Endodermal cell (in vitro differentiated cells): ENCODE data around the gene ASIC4. TPM values are rescaled to one million over a fixed set of nuclear protein-coding genes. Genes with fewer than 3 reads are reported as not detected.

Experiments
- DNase-seq: peaks from one replicate; pipeline ENCODE4 v3.0.0-alpha.2; 2017
- H3K27ac ChIP-seq: 2 replicates; pipeline ENCODE4 v1.5.1; 2013; ENCODE audit warnings: mild to moderate bottlenecking, low read depth, low read length, moderate library complexity
- H3K27me3 ChIP-seq: 2 replicates; pipeline ENCODE4 v1.6.1; 2013; ENCODE audit warnings: mild to moderate bottlenecking, low read length, moderate library complexity; ENCODE audit not compliant: insufficient read depth, control insufficient read depth, poor library complexity, severe bottlenecking
- H3K36me3 ChIP-seq: 2 replicates; pipeline ENCODE4 v1.7.0; 2013; ENCODE audit warnings: mild to moderate bottlenecking, low read length, moderate library complexity; ENCODE audit not compliant: control insufficient read depth, insufficient read depth
- H3K4me1 ChIP-seq: one replicate; pipeline ENCODE4 v1.7.0; 2013; ENCODE audit warnings: low read length; ENCODE audit not compliant: control insufficient read depth, insufficient read depth
- H3K4me3 ChIP-seq: 2 replicates; pipeline ENCODE4 v1.5.1; 2013; ENCODE audit warnings: mild to moderate bottlenecking, low read length, moderate library complexity
- H3K9ac ChIP-seq: 2 replicates; pipeline ENCODE4 v1.6.1; 2013; ENCODE audit warnings: mild to moderate bottlenecking, low read length, moderate library complexity; ENCODE audit not compliant: poor library complexity, severe bottlenecking; ENCODE audit errors: extremely low read depth
- H3K9me3 ChIP-seq: 2 replicates; pipeline ENCODE4 v1.6.1; 2013; ENCODE audit warnings: mild to moderate bottlenecking, low read length, moderate library complexity; ENCODE audit not compliant: control insufficient read depth
- H3K27ac Mint-ChIP-seq: 2 replicates; pipeline ENCODE4 v1.8.0; 2020; ENCODE audit warnings: mixed read lengths
- H3K27me3 Mint-ChIP-seq: 2 replicates; pipeline ENCODE4 v1.8.0; 2021; ENCODE audit warnings: mild to moderate bottlenecking, mixed read lengths; ENCODE audit not compliant: insufficient read depth
- H3K36me3 Mint-ChIP-seq: 2 replicates; pipeline ENCODE4 v1.8.0; 2020; ENCODE audit warnings: low read depth, mixed read lengths
- H3K4me1 Mint-ChIP-seq: 2 replicates; pipeline ENCODE4 v1.8.0; 2020; ENCODE audit warnings: mixed read lengths
- H3K4me3 Mint-ChIP-seq: 2 replicates; pipeline ENCODE4 v1.8.0; 2020; ENCODE audit warnings: mild to moderate bottlenecking, moderate library complexity, mixed read lengths
- H3K9me3 Mint-ChIP-seq: 2 replicates; pipeline ENCODE4 v1.8.0; 2020; ENCODE audit warnings: mild to moderate bottlenecking, mixed read lengths
- CTCF ChIP-seq: fragments of 200-600 bp; sonication (generic); conservative IDR thresholded peaks from 2 replicates; pipeline ENCODE4 v1.5.0; 2021; ENCODE audit warnings: antibody characterized with exemption, mild to moderate bottlenecking
- WGBS, 2 experiments: methylation state at CpG; one replicate each; pipeline versions ENCODE4 v1.1.5 to v1.1.7; 2013; ENCODE audit warnings: missing lambda C conversion rate in 2 of 2, mixed read lengths in 1 of 2; ENCODE audit not compliant: insufficient coverage in 1 of 2, insufficient read length in 1 of 2; 5-methylcytosine and 5-hydroxymethylcytosine counted together
- total RNA-seq, 2 donors: library from RNA; stranded (reverse); fragmentation: NEBNext Ultra II Directional in 1 of 2; extraction: Animal tissue kit (Norgen Biotek cat#: 25700) in 1 of 2; gene quantifications; 2 replicates in 1 of 2; 3 replicates in 1 of 2; pipeline ENCODE4 v1.2.1, GENCODE V29; 2021

Gene ASIC4
- total RNA-seq, 2 donors from 2014 or later: 0.29 to 1.00 TPM

- Histone ChIP-seq H3K36me3 (no peaks in the 10 kb centered on the region), H3K27ac (no peak overlapping the region), H3K27me3 (no peaks in the 10 kb centered on the region), H3K4me1 (no peaks in the 10 kb centered on the region), H3K4me3 (no peak overlapping the region), H3K9me3 (no peaks in the 10 kb centered on the region), H3K9ac (no peak overlapping the region)
- peaks cover 16% of the 10 kb centered on the region for H3K27me3 Mint-ChIP-seq
- H3K27ac Mint-ChIP-seq: peak overlapping the region; percentile 77
- H3K9me3 Mint-ChIP-seq: no peaks in the 10 kb centered on the region
- peak; percentile 96 for DNase-seq
- peak overlapping the region; percentile 57 for H3K4me3 Mint-ChIP-seq
- 0 to 30% methylated on average over 5 to 14 of the region's 14 CpGs for WGBS, 2 experiments
- peaks cover 11% of the 10 kb centered on the region for H3K4me1 Mint-ChIP-seq
- TF ChIP-seq CTCF: peak; percentile 94
- H3K36me3 Mint-ChIP-seq: no peaks in the 10 kb centered on the region
These were observed 38.3 kb upstream of the ASIC4 start for GRCh38 chr2:219475697-219476651.

- Mint-ChIP-seq H3K4me3 (peak overlapping the region; percentile 57), H3K4me1 (peaks cover 11% of the 10 kb centered on the region), H3K27ac (peak overlapping the region; percentile 77), H3K27me3 (peaks cover 23% of the 10 kb centered on the region), H3K9me3 (no peaks in the 10 kb centered on the region), H3K36me3 (no peaks in the 10 kb centered on the region)
- Histone ChIP-seq H3K9me3 (no peaks in the 10 kb centered on the region), H3K4me3 (no peak overlapping the region), H3K36me3 (no peaks in the 10 kb centered on the region), H3K27me3 (no peaks in the 10 kb centered on the region), H3K4me1 (no peaks in the 10 kb centered on the region), H3K27ac (no peak overlapping the region), H3K9ac (no peak overlapping the region)
- no peak for TF ChIP-seq CTCF
- WGBS, 2 experiments: 9 to 27% methylated on average over 4 to 14 of the region's 16 CpGs
- DNase-seq: peak; percentile 96
These were observed 37.6 kb upstream of the ASIC4 start for GRCh38 chr2:219476652-219477151.

DNA sequence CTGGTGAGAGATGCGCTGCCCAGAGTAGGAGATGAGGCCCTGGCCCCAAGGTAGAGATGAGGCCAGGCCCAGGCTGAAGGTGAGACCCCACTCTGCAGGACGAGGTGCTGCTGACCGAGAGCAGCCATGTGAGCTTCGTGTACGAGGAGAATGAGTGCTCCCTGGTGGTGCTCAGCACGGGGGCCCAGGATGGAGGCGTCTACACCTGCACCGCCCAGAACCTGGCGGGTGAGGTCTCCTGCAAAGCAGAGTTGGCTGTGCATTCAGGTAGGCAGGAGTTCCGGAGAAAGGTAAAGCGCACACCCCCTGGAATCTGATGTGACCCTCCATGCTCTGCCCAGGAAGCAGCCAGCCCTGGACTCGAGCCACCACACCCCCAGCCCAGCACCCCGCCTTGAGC lies 37.1 kb upstream of the ASIC4 start:
- no peak overlapping the region for H3K27ac ChIP-seq
- H3K9me3 ChIP-seq: no peaks in the 10 kb centered on the region
- peaks cover 4% of the 10 kb centered on the region for H3K27me3 ChIP-seq
- Mint-ChIP-seq H3K36me3 (no peaks in the 10 kb centered on the region), H3K27ac (no peak overlapping the region), H3K9me3 (no peaks in the 10 kb centered on the region), H3K27me3 (peaks cover 28% of the 10 kb centered on the region), H3K4me1 (peaks cover 11% of the 10 kb centered on the region), H3K4me3 (peak overlapping the region; percentile 57)
- no peak for TF ChIP-seq CTCF
- H3K4me1 ChIP-seq: no peaks in the 10 kb centered on the region
- 78 to 80% methylated on average over 13 of the region's 13 CpGs for WGBS, 2 experiments
- DNase-seq: no peak
- H3K9ac ChIP-seq: no peak overlapping the region
- no peak overlapping the region for H3K4me3 ChIP-seq
- H3K36me3 ChIP-seq: no peaks in the 10 kb centered on the region
